ENCODE results near the gene UPF2. TPM values are rescaled to one million over a fixed set of nuclear protein-coding genes. Genes with fewer than 3 reads are reported as not detected.

UPF2 gene
- total and polyA plus RNA-seq, 2 of the 13 experiments (the other 11 are each of a cell fraction or from before 2014, with no cell fraction given): 6.2 to 14.5 TPM

DNA sequence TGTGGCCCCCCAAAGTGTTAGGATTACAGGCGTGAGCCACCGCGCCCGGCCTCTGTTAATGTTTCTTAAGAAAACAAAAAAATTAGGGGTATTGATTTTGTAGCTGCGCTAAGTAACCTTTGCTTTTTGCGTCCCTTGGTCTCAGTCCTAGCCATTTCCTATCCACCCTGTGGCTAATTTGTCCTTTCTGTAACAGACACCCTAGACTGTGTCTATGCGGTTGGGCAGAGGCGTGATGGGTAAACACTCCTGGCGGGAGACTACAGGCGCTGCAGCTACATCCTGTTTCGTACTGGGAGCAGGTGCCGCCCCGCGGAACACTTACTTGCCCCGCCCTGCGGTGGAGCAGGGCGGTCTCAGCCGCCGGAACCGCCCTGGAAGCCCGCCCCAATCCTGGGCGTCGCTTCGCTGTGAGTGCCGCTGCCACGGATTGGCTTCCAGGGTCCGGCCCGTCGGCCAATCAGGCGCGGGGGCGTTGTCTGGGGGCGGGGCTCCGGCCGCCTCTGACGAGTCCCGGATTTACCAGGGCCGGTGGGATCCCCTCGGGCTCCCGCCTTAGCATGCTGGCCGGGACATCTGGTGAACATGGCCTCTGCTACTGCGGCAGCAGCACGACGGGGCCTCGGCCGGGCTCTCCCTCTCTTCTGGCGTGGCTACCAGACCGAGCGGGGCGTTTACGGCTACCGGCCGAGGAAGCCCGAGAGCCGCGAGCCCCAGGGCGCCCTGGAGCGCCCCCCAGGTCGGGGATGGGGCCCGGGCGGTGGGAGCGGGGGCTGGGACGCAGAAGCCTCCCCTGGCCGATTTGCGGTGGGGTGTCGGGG, 26.1 kb upstream of the UPF2 start, which contains the start of gene DHTKD1 (continued):
- TF ChIP-seq, protein P1, sequence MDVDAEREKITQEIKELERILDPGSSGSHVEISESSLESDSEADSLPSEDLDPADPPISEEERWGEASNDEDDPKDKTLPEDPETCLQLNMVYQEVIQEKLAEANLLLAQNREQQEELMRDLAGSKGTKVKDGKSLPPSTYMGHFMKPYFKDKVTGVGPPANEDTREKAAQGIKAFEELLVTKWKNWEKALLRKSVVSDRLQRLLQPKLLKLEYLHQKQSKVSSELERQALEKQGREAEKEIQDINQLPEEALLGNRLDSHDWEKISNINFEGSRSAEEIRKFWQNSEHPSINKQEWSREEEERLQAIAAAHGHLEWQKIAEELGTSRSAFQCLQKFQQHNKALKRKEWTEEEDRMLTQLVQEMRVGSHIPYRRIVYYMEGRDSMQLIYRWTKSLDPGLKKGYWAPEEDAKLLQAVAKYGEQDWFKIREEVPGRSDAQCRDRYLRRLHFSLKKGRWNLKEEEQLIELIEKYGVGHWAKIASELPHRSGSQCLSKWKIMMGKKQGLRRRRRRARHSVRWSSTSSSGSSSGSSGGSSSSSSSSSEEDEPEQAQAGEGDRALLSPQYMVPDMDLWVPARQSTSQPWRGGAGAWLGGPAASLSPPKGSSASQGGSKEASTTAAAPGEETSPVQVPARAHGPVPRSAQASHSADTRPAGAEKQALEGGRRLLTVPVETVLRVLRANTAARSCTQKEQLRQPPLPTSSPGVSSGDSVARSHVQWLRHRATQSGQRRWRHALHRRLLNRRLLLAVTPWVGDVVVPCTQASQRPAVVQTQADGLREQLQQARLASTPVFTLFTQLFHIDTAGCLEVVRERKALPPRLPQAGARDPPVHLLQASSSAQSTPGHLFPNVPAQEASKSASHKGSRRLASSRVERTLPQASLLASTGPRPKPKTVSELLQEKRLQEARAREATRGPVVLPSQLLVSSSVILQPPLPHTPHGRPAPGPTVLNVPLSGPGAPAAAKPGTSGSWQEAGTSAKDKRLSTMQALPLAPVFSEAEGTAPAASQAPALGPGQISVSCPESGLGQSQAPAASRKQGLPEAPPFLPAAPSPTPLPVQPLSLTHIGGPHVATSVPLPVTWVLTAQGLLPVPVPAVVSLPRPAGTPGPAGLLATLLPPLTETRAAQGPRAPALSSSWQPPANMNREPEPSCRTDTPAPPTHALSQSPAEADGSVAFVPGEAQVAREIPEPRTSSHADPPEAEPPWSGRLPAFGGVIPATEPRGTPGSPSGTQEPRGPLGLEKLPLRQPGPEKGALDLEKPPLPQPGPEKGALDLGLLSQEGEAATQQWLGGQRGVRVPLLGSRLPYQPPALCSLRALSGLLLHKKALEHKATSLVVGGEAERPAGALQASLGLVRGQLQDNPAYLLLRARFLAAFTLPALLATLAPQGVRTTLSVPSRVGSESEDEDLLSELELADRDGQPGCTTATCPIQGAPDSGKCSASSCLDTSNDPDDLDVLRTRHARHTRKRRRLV (CRISPR knock-in tag; IDR thresholded peaks at IDR 0.05): no peak
- TF ChIP-seq POLR2G (IDR thresholded peaks at IDR 0.05; ENCODE audit: low read depth, low read length): peak; percentile 87
- peak; percentile 24; the same call in 1 of the 2 replicates for TF ChIP-seq ZNF605 (CRISPR knock-in tag; IDR thresholded peaks at IDR 0.05)
- TF ChIP-seq IRF9 (CRISPR knock-in tag; IDR thresholded peaks at IDR 0.05; ENCODE audit: borderline replicate concordance): no peak
- TF ChIP-seq GABPA (IDR thresholded peaks at IDR 0.05; ENCODE audit: low read depth, low read length): peak; percentile 46
- TF ChIP-seq GABPA (CRISPR knock-in tag; IDR thresholded peaks at IDR 0.05; ENCODE audit: low read depth): peak; percentile 79
- TF ChIP-seq, protein P2, sequence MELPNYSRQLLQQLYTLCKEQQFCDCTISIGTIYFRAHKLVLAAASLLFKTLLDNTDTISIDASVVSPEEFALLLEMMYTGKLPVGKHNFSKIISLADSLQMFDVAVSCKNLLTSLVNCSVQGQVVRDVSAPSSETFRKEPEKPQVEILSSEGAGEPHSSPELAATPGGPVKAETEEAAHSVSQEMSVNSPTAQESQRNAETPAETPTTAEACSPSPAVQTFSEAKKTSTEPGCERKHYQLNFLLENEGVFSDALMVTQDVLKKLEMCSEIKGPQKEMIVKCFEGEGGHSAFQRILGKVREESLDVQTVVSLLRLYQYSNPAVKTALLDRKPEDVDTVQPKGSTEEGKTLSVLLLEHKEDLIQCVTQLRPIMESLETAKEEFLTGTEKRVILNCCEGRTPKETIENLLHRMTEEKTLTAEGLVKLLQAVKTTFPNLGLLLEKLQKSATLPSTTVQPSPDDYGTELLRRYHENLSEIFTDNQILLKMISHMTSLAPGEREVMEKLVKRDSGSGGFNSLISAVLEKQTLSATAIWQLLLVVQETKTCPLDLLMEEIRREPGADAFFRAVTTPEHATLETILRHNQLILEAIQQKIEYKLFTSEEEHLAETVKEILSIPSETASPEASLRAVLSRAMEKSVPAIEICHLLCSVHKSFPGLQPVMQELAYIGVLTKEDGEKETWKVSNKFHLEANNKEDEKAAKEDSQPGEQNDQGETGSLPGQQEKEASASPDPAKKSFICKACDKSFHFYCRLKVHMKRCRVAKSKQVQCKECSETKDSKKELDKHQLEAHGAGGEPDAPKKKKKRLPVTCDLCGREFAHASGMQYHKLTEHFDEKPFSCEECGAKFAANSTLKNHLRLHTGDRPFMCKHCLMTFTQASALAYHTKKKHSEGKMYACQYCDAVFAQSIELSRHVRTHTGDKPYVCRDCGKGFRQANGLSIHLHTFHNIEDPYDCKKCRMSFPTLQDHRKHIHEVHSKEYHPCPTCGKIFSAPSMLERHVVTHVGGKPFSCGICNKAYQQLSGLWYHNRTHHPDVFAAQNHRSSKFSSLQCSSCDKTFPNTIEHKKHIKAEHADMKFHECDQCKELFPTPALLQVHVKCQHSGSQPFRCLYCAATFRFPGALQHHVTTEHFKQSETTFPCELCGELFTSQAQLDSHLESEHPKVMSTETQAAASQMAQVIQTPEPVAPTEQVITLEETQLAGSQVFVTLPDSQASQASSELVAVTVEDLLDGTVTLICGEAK (IDR thresholded peaks at IDR 0.05): no peak
- TF ChIP-seq, protein P2 (CRISPR knock-in tag; IDR thresholded peaks at IDR 0.05): peak; percentile 5; the same call in 1 of the 2 replicates
- peak; percentile 92 for TF ChIP-seq ELF3 (CRISPR knock-in tag; IDR thresholded peaks at IDR 0.05)
- no peak for TF ChIP-seq NCOA5 (CRISPR knock-in tag; IDR thresholded peaks at IDR 0.05)
- TF ChIP-seq ARHGAP35 (CRISPR knock-in tag; IDR thresholded peaks at IDR 0.05; ENCODE audit: borderline replicate concordance): no peak
- 0 out of 2 replicates have a peak, but pooled peaks have one; percentile 22 for TF ChIP-seq ZSCAN9 (CRISPR knock-in tag; IDR thresholded peaks at IDR 0.05; ENCODE audit: borderline replicate concordance)
- peak; percentile 59 for TF ChIP-seq PITX1 (CRISPR knock-in tag; IDR thresholded peaks at IDR 0.05)
- peak; percentile 57; the same call in 1 of the 2 replicates for TF ChIP-seq ZNF263 (CRISPR knock-in tag; IDR thresholded peaks at IDR 0.05)
